HepG2 (cell line): Measurements from ENCODE around the gene NAA35. TPM values are rescaled to one million over a fixed set of nuclear protein-coding genes. Genes with fewer than 3 reads are reported as not detected.

Source experiments
- ATAC-seq: fragments of 200-7000 bp; cut with Tn5 transposase; 3 replicates; pipeline ENCODE4 v1.9.1; 2020; ENCODE audit warnings: mild to moderate bottlenecking, moderate library complexity
- BruUV-seq: library from RNA; stranded (reverse); fragments of 400-500 nt; replicated peaks from 2 replicates; lab custom pipeline; 2021; lab: Mats Ljungman, UMichigan
- CTCF ChIA-PET: fragments of 300-600 bp; formaldehyde crosslinking; extraction: SDS; loops from one replicate; lab custom pipeline; 2021; ENCODE audit warnings: low total read pairs, inconsistent platforms, low intra/inter-chr PET ratio; lab: Yijun Ruan, JAX
- POLR2A ChIA-PET: fragments of 350-600 bp; sonication (Branson Sonifier 250); formaldehyde crosslinking; loops from one replicate; lab custom pipeline; 2020; ENCODE audit warnings: antibody characterized with exemption, inconsistent platforms; lab: Yijun Ruan, JAX
- DNase-seq: peaks from one replicate; pipeline ENCODE4 v3.0.0-alpha.2; 2015; ENCODE audit warnings: low spot score
- FAIRE-seq: peaks from 3 replicates; lab custom pipeline; 2011; peaks lifted over from hg19 to GRCh38; lab: Jason Lieb, UNC
- H2AFZ ChIP-seq: one replicate; pipeline ENCODE4 v1.6.1; 2011; ENCODE audit warnings: low read length, inconsistent platforms
- H3K27ac ChIP-seq: fragments of 300-600 bp; 3 replicates; pipeline ENCODE4 v1.8.0; 2011; ENCODE audit warnings: mixed run types, mild to moderate bottlenecking, mixed read lengths, low read length, inconsistent platforms; ENCODE audit not compliant: insufficient read depth; ENCODE audit errors: extremely low read length
- H3K27me3 ChIP-seq, 2 experiments: fragments of 200-600 bp in 1 of 2; 2 replicates in 1 of 2; 3 replicates in 1 of 2; pipeline versions ENCODE4 v1.6.0 to v1.8.0; 2011; ENCODE audit warnings: low read length in 2 of 2, mild to moderate bottlenecking in 2 of 2, moderate library complexity in 2 of 2, inconsistent platforms in 1 of 2; ENCODE audit not compliant: insufficient read depth in 2 of 2, control insufficient read depth in 1 of 2
- H3K36me3 ChIP-seq, 2 experiments: fragments of 200-600 bp in 1 of 2; replicated peaks in 1 of 2; 2 replicates in 1 of 2; 3 replicates in 1 of 2; pipeline versions ENCODE4 v1.5.1 to v1.8.0; 2011; ENCODE audit warnings: low read length in 2 of 2, inconsistent platforms in 1 of 2; ENCODE audit not compliant: insufficient read depth in 2 of 2, control insufficient read depth in 1 of 2
- H3K4me1 ChIP-seq: 2 replicates; pipeline ENCODE4 v1.5.1; 2012; ENCODE audit warnings: low read length, inconsistent platforms; ENCODE audit not compliant: insufficient read depth
- H3K4me2 ChIP-seq: 2 replicates; pipeline ENCODE4 v1.6.0; 2011; ENCODE audit warnings: low read depth, low read length, inconsistent platforms
- H3K4me3 ChIP-seq, 3 experiments: fragments of 200-600 bp in 1 of 3; sonication (generic), shearing (Covaris generic) in 1 of 3; replicated peaks in 1 of 3; 2 replicates each; pipeline ENCODE4 v1.5.1; 2011 to 2016; ENCODE audit warnings: low read length in 3 of 3, inconsistent platforms in 2 of 3, low read depth in 2 of 3, mild to moderate bottlenecking in 2 of 3, control low read depth in 1 of 3, mixed read lengths in 1 of 3; ENCODE audit not compliant: insufficient read depth in 1 of 3
- H3K79me2 ChIP-seq: one replicate; pipeline ENCODE4 v1.6.1; 2011; ENCODE audit warnings: low read length, inconsistent platforms; ENCODE audit not compliant: insufficient read depth
- H3K9ac ChIP-seq: 2 replicates; pipeline ENCODE4 v1.6.0; 2011; ENCODE audit warnings: mild to moderate bottlenecking, low read depth, low read length, inconsistent platforms; ENCODE audit not compliant: insufficient read depth
- H3K9me3 ChIP-seq: 2 replicates; pipeline ENCODE4 v1.5.1; 2012; ENCODE audit warnings: mild to moderate bottlenecking, low read length
- H4K20me1 ChIP-seq: 2 replicates; pipeline ENCODE4 v1.6.0; 2011; ENCODE audit warnings: inconsistent platforms, mild to moderate bottlenecking, low read length, moderate library complexity; ENCODE audit not compliant: insufficient read depth
- KLF16 ChIP-seq, 2 experiments: sonication (generic) in 1 of 2; formaldehyde crosslinking in 1 of 2; IDR thresholded peaks; 2 replicates each; pipeline versions ENCODE4 v1.6.1 to v1.8.0; 2016 to 2023; ENCODE audit warnings: missing genetic modification reagents in 2 of 2, missing compliant biosample characterization in 1 of 2
- U2AF2 ChIP-seq: fragments of 200-400 bp; formaldehyde crosslinking; IDR thresholded peaks from 2 replicates; pipeline ENCODE4 v1.6.1; 2017; ENCODE audit warnings: low read depth, mild to moderate bottlenecking, low read length
- ZNF772 ChIP-seq: sonication (generic); formaldehyde crosslinking; IDR thresholded peaks from 2 replicates; pipeline ENCODE4 v1.5.0; 2020; ENCODE audit warnings: mild to moderate bottlenecking, missing genetic modification reagents
- WGBS: methylation state at CpG from one replicate; pipeline ENCODE4 v1.1.6; 2017; ENCODE audit warnings: low lambda C conversion rate; 5-methylcytosine and 5-hydroxymethylcytosine counted together
- in situ Hi-C: cut with HindIII; loops from 2 replicates; pipeline ENCODE4 v1.10.0; 2017; ENCODE audit warnings: low pct_unique_long_range_greater_than_20kb; ENCODE audit not compliant: extremely low pct_ligation_motif_present
- intact Hi-C: fragments of 100-400 bp; cut with micrococcal nuclease; formaldehyde crosslinking; loops from one replicate; pipeline ENCODE4 v1.10.0; 2022; ENCODE audit not compliant: unreplicated experiment
- polyA plus RNA-seq, 8 experiments: library from polyadenylated mRNA; depleted of rRNA in 3 of 8; stranded (reverse) in 7 of 8; unstranded in 1 of 8; fragments of >200 nt; fragmentation: Illumina TruSeq in 4 of 8; extraction: Trizol in 4 of 8; gene quantifications; 2 replicates each; pipeline versions ENCODE4 v1.2.1 to v1.2.3, GENCODE V29; 2011 to 2016; ENCODE audit warnings: low read depth in 4 of 8, missing spikeins in 1 of 8, mixed read lengths in 1 of 8; ENCODE audit not compliant: insufficient read depth in 1 of 8
- total RNA-seq, 5 experiments: library from RNA; depleted of rRNA; stranded (reverse); fragments of >200 nt; fragmentation: Illumina TruSeq; extraction: Trizol; gene quantifications; 2 replicates each; pipeline ENCODE4 v1.2.3, GENCODE V29; 2016; ENCODE audit warnings: low read depth in 1 of 5
- TF ChIP-seq, protein P1 (sequence below): conservative IDR thresholded peaks from 2 replicates; pipeline ENCODE4 v1.6.1; 2018; ENCODE audit warnings: missing genetic modification reagents
- TF ChIP-seq, protein P2 (sequence below): IDR thresholded peaks from 2 replicates; pipeline ENCODE4 v1.6.1; 2016; ENCODE audit warnings: control low read depth
- TF ChIP-seq, protein P3 (sequence below): sonication (generic); formaldehyde crosslinking; conservative IDR thresholded peaks from 2 replicates; pipeline ENCODE4 v1.4.0; 2020; ENCODE audit warnings: missing genetic modification reagents
- TF ChIP-seq, protein P4 (sequence below): sonication (generic); formaldehyde crosslinking; IDR thresholded peaks from 2 replicates; pipeline ENCODE4 v1.8.0; 2022; ENCODE audit warnings: missing genetic modification reagents, mild to moderate bottlenecking, inconsistent platforms, borderline replicate concordance

The NAA35 gene
- total and polyA plus RNA-seq, 2 of the 13 experiments (the other 11 are each of a cell fraction or from before 2014, with no cell fraction given), result 21.6 to 28.9 TPM

DNA sequence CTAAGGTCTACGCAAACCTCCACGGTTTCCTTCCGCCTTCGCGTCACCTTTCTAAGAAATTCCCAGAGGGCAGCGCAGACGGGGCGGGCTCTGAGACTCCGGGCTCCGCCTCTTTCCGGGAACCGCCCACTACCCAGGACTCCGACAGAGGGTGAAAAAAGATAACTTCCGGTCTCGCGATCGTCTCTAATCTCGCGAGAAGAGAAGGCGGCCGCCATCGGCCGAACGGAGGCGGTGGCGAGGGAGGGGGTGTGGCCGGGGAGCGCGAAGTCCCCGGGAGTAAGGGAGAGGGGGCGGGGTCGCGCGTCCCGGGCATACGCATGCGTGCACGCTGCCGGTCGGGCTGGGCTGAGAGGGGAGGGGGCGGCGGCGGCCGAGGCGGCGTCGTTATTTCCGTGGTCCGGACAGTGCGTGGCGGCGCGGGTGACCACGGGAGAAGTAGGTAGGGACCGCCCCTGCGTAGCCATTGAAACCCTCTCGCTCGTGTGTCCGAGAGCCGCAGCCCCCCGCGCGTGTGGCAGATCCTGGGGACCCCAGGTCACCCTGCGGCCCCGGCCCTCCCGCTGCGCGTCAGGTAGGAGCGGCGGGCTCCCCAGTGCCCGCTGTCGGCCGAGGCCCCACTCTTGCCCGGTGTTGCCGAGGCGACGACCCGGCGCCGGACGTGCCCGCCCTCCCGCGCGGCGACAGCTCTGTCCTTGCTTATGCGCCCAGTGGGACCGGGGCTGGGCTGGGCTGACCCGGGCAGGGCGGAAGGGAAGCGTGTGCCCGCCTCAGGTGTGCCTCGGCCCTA is at the start of gene NAA35 (continued):
- TF ChIP-seq KLF16 (CRISPR knock-in tag; IDR thresholded peaks at IDR 0.05) (peak in 1 of 2 experiments; percentile 74; a peak in 2 of 4 replicates), U2AF2 (no peak)
- TF ChIP-seq, protein P1, sequence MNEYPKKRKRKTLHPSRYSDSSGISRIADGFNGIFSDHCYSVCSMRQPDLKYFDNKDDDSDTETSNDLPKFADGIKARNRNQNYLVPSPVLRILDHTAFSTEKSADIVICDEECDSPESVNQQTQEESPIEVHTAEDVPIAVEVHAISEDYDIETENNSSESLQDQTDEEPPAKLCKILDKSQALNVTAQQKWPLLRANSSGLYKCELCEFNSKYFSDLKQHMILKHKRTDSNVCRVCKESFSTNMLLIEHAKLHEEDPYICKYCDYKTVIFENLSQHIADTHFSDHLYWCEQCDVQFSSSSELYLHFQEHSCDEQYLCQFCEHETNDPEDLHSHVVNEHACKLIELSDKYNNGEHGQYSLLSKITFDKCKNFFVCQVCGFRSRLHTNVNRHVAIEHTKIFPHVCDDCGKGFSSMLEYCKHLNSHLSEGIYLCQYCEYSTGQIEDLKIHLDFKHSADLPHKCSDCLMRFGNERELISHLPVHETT (CRISPR knock-in tag), result peak; percentile 98
- TF ChIP-seq, protein P2, sequence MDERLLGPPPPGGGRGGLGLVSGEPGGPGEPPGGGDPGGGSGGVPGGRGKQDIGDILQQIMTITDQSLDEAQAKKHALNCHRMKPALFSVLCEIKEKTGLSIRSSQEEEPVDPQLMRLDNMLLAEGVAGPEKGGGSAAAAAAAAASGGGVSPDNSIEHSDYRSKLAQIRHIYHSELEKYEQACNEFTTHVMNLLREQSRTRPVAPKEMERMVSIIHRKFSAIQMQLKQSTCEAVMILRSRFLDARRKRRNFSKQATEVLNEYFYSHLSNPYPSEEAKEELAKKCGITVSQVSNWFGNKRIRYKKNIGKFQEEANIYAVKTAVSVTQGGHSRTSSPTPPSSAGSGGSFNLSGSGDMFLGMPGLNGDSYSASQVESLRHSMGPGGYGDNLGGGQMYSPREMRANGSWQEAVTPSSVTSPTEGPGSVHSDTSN (CRISPR knock-in tag), result no peak
- TF ChIP-seq, protein P3, sequence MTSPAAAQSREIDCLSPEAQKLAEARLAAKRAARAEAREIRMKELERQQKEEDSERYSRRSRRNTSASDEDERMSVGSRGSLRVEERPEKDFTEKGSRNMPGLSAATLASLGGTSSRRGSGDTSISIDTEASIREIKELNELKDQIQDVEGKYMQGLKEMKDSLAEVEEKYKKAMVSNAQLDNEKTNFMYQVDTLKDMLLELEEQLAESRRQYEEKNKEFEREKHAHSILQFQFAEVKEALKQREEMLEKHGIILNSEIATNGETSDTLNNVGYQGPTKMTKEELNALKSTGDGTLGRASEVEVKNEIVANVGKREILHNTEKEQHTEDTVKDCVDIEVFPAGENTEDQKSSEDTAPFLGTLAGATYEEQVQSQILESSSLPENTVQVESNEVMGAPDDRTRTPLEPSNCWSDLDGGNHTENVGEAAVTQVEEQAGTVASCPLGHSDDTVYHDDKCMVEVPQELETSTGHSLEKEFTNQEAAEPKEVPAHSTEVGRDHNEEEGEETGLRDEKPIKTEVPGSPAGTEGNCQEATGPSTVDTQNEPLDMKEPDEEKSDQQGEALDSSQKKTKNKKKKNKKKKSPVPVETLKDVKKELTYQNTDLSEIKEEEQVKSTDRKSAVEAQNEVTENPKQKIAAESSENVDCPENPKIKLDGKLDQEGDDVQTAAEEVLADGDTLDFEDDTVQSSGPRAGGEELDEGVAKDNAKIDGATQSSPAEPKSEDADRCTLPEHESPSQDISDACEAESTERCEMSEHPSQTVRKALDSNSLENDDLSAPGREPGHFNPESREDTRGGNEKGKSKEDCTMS (CRISPR knock-in tag), result no peak
- TF ChIP-seq, all 625 proteins: peak for 207

DNA sequence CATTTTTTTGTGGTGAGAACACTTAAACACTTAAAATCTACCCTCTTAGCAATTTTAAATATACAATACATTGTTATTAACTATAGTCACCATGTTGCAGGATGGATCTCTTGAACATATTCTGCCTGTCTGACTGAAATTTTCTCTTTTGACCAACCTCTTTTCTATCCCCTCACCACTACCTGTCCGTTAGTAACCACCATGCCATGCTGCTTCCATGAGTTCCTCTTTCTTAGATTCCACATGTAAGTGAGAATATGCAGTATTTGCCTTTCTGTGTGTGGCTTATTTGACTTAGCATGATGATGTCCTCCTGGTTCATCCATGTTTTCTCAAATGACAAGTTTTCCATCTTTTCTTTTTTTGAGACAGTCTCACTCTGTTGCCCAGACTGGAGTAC is 48.5 kb upstream of the NAA35 start:
- H3K9me3 ChIP-seq, result no peaks in the 10 kb centered on the region
- H3K4me3 ChIP-seq, result no peak overlapping the region
- no peak overlapping the region for H3K27ac ChIP-seq
- no peaks in the 10 kb centered on the region for H3K79me2 ChIP-seq
- POLR2A ChIA-PET, result no interaction called here
- ATAC-seq (no peak), DNase-seq (no peak), FAIRE-seq (no peak)
- CTCF ChIA-PET, result no interaction called here
- intact Hi-C loops, result no loop called here
- no peak overlapping the region for H3K9ac ChIP-seq
- in situ Hi-C loops, result no loop called here
- TF ChIP-seq, protein P4, sequence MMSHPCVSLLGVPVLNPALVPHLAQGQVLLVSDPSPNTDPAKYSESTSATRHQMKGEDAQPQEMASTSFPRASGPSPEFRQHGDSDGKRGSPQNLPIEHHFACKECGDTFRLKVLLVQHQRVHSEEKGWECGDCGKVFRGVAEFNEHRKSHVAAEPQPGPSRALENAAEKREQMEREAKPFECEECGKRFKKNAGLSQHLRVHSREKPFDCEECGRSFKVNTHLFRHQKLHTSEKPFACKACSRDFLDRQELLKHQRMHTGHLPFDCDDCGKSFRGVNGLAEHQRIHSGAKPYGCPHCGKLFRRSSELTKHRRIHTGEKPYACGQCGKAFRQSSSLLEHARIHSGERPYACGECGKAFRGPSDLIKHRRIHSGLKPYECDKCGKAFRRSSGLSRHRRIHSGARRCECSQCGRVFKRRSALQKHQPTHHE (CRISPR knock-in tag), result no peak
- no peak for TF ChIP-seq ZNF772
- no peak overlapping the region for H2AFZ ChIP-seq
- H3K4me1 ChIP-seq, result no peaks in the 10 kb centered on the region
- no peaks in the 10 kb centered on the region for H4K20me1 ChIP-seq
- no TSS peak for BruUV-seq
- H3K27me3 ChIP-seq, result no peaks in the 10 kb centered on the region
- no peak overlapping the region for H3K4me2 ChIP-seq
- WGBS, result 100% methylated on average over 1 of the region's 1 CpG
- no peaks in the 10 kb centered on the region for H3K36me3 ChIP-seq
